ENCODE measurements around the gene ST7.
"Not testable (repeated sequence)": the region's sequence is repeated elsewhere in the genome, so short reads cannot be mapped to it uniquely, and the experiment has no call there.

ST7 gene

DNA sequence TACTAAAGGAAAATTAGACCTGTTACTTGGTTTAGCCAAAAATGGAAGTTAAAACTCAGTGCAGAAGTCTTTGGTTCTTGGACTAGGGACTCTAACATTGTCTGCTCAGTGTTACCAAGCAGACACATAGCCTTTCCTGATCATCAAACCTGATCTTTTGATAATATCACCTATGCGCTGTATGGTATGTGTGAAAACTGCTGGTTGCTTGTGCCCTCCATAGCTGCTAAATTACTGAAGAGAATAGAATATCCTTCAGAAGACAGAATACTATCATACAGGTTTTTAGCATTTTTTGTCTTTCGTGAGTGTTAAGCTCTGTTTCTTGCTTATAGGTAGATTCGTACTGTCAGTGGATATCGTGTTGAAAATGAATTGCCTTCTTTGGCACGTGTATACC is 68.7 kb downstream of the ST7 start:
- peaks cover 48% of the 10 kb centered on the region for H3K4me1 Mint-ChIP-seq
- TF ChIP-seq, protein P1, sequence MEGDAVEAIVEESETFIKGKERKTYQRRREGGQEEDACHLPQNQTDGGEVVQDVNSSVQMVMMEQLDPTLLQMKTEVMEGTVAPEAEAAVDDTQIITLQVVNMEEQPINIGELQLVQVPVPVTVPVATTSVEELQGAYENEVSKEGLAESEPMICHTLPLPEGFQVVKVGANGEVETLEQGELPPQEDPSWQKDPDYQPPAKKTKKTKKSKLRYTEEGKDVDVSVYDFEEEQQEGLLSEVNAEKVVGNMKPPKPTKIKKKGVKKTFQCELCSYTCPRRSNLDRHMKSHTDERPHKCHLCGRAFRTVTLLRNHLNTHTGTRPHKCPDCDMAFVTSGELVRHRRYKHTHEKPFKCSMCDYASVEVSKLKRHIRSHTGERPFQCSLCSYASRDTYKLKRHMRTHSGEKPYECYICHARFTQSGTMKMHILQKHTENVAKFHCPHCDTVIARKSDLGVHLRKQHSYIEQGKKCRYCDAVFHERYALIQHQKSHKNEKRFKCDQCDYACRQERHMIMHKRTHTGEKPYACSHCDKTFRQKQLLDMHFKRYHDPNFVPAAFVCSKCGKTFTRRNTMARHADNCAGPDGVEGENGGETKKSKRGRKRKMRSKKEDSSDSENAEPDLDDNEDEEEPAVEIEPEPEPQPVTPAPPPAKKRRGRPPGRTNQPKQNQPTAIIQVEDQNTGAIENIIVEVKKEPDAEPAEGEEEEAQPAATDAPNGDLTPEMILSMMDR (IDR thresholded peaks at IDR 0.05; ENCODE audit: unreplicated experiment in 3 of 3), result no peak
- peaks cover 5% of the 10 kb centered on the region for H3K9me3 Mint-ChIP-seq
- H3K36me3 Mint-ChIP-seq (ENCODE audit: low read depth), result no peaks in the 10 kb centered on the region
- peak overlapping the region in 1 of 3 experiments; percentile 36 for H3K4me3 Mint-ChIP-seq
- peak overlapping the region in 1 of 3 experiments; percentile 53 for H3K27ac Mint-ChIP-seq
- H3K27me3 Mint-ChIP-seq (ENCODE audit: low read depth), result peaks cover 3% of the 10 kb centered on the region

DNA sequence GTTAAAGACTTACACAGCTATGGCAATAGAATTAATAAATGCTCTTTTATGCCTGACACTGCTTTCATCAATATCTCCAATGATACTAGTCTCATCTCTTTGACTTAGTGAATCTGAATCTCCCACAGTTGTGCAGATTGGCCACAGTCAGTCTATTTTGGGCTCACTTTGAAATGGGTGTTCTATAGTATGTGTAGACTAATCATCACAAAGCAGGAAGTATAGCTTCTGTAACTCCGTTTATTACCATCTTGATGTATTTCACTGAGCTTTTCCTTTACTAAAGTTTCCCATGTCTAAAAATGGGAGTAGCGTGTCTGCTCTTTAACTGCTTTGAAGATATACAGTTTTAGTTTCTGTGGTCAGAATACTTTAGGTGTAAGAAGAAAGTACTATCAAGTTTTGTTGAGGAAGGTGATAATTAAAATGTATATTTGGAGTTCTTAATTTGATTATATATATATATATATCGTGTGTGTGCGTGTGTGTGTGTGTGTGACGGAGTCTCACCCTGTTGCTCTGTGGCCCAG is 70.1 kb downstream of the ST7 start:
- TF ChIP-seq, protein P1 (IDR thresholded peaks at IDR 0.05; ENCODE audit: unreplicated experiment in 3 of 3), result no peak

DNA sequence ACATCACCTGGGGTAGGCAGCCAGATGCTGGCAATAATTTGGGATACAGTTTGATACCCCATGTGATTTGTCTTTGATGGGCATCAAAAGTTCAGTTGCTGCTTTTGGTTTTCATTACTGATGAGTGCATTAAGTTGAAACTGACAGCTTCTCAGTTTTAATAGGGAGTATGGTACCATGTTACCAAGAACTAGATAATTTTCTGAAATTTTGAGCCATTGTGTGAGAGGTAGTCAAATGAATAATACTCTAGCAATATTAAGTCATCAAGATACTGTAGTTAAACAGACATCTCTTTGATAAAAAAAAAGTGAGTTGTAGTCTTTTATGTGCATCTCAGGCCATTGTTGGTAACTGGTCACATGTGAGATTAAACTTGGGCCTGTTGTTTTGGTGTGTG is 71.5 kb downstream of the ST7 start:
- TF ChIP-seq, protein P1 (IDR thresholded peaks at IDR 0.05; ENCODE audit: unreplicated experiment in 3 of 3), result no peak
- H3K4me1 Mint-ChIP-seq, result peaks cover 29% of the 10 kb centered on the region
- peaks cover 3% of the 10 kb centered on the region for H3K36me3 Mint-ChIP-seq (ENCODE audit: low read depth)
- H3K27ac Mint-ChIP-seq, result no peak overlapping the region
- H3K9me3 Mint-ChIP-seq, result peaks cover 13% of the 10 kb centered on the region
- H3K27me3 Mint-ChIP-seq (ENCODE audit: low read depth), result peaks cover 3% of the 10 kb centered on the region
- peak overlapping the region in 1 of 3 experiments; percentile 38 for H3K4me3 Mint-ChIP-seq

More for the DNA sequence above, 70.1 kb downstream of the ST7 start:
- Mint-ChIP-seq H3K4me1 (peaks cover 34% of the 10 kb centered on the region), H3K9me3 (peaks cover 8% of the 10 kb centered on the region), H3K27me3 (ENCODE audit: low read depth) (peaks cover 3% of the 10 kb centered on the region), H3K36me3 (ENCODE audit: low read depth) (no peaks in the 10 kb centered on the region), H3K4me3 (peak overlapping the region in 2 of 3 experiments; percentile 59 to 79), H3K27ac (peak overlapping the region in 1 of 3 experiments; percentile 76)

DNA sequence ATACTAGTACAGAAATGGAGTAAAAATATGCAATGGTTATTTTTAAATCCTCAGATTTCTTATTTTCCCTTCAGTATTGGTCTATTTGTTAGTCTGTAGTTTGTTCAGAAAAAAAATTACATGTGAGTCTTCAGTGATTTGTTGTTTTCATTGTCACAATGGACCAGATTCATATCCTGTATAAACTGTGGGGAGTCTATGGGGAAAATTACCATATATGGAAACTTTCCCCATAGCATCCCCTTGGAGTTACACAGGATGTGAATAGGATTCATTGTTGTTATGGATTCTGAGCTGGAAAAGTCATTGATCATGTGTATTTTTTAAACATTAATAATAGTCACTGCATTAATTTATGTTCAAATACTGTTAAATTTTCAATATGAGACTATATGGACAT is 72.6 kb downstream of the ST7 start:
- H3K4me3 Mint-ChIP-seq, result no peak overlapping the region
- H3K9me3 Mint-ChIP-seq, result peaks cover 21% of the 10 kb centered on the region
- peaks cover 29% of the 10 kb centered on the region for H3K4me1 Mint-ChIP-seq
- TF ChIP-seq, protein P1 (IDR thresholded peaks at IDR 0.05; ENCODE audit: unreplicated experiment in 3 of 3), result no peak
- no peak overlapping the region for H3K27ac Mint-ChIP-seq
- peaks cover 10% of the 10 kb centered on the region for H3K36me3 Mint-ChIP-seq (ENCODE audit: low read depth)
- H3K27me3 Mint-ChIP-seq (ENCODE audit: low read depth), result peaks cover 3% of the 10 kb centered on the region

DNA sequence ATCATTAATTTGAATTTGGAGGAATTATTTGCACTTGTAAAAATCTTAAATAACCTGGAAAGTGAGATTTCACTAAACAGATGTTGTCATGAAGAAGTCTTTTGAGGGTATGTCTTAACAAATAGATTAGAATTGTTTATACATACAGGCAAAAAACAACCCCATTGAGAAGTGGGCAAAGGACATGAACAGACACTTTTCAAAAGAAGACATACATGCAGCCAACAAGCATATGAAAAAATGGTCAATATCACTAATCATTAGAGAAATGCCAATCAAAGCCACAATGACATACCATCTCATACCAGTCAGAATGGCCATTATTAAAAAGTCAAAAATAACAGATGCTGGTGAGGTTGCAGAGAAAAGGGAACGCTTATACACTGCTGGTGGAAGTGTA is 77.0 kb downstream of the ST7 start:
- H3K27ac Mint-ChIP-seq; H3K27me3 Mint-ChIP-seq (ENCODE audit: low read depth): not testable (repeated sequence)

DNA sequence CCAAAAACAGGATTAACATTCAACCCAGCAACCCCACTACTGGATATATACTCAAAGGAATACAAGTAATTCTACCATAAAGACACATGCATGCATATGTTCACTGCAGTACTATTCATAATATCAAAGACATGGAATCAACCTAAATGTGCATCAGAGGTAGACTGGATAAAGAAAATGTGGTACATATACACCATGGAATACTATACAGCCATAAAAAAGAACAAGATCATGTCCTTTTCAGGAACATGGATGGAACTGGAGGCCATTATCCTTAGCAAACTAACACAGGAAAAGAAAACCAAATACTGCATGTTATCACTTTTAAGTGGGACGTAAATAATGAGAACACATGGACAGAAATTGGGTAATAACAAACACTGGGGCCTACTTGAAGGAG is 77.5 kb downstream of the ST7 start:
- peaks cover 12% of the 10 kb centered on the region for H3K4me1 Mint-ChIP-seq
- H3K9me3 Mint-ChIP-seq, result peaks cover 24% of the 10 kb centered on the region

More for the DNA sequence above, 77.0 kb downstream of the ST7 start:
- H3K36me3 Mint-ChIP-seq (ENCODE audit: low read depth), result peaks cover 12% of the 10 kb centered on the region
- H3K4me3 Mint-ChIP-seq, H3K4me1 Mint-ChIP-seq: not testable (repeated sequence)
- H3K9me3 Mint-ChIP-seq, result peaks cover 24% of the 10 kb centered on the region

DNA sequence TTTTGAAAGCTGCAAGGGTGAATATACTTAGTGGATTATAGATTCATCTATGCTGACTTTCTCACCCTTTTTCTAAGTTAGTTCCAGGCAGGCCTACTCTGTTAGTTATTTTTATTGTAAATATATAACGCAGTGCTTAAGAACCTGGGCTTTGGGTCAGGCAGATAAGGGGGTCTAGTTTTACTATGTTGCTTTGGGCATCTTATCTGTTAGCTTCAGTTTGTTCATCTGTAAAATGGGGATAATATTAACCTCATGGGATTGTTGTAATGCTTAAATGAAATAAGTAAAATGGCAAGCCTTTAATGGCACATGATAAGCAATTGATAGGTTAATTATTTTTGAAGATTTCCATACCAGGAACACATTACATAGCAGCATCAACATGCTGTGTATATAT is 79.5 kb downstream of the ST7 start:
- Mint-ChIP-seq H3K4me3 (no peak overlapping the region), H3K27ac (no peak overlapping the region), H3K9me3 (peaks cover 17% of the 10 kb centered on the region), H3K4me1 (peaks cover 29% of the 10 kb centered on the region), H3K36me3 (ENCODE audit: low read depth) (peaks cover 12% of the 10 kb centered on the region), H3K27me3 (ENCODE audit: low read depth) (no peaks in the 10 kb centered on the region)
- TF ChIP-seq, protein P1 (IDR thresholded peaks at IDR 0.05; ENCODE audit: unreplicated experiment in 3 of 3), result no peak

More for the DNA sequence above, 77.5 kb downstream of the ST7 start:
- not testable (repeated sequence) for H3K4me3 Mint-ChIP-seq; H3K27me3 Mint-ChIP-seq (ENCODE audit: low read depth); H3K27ac Mint-ChIP-seq
- H3K36me3 Mint-ChIP-seq (ENCODE audit: low read depth), result peaks cover 12% of the 10 kb centered on the region

All from nephron (organoid).